IPS-NIHi7 (cell line): ENCODE results near the gene MYO5A.
A peak's percentile ranks its signal among the peaks of the same experiment; 100 is the strongest.
"Not testable (repeated sequence)": the region's sequence is repeated elsewhere in the genome, so short reads cannot be mapped to it uniquely, and the experiment has no call there.

ENCODE experiments used
- DNase-seq: peaks from one replicate; pipeline ENCODE4 v3.0.0; 2012; ENCODE audit warnings: mixed read lengths; ENCODE audit errors: extremely low spot score

MYO5A gene

DNA sequence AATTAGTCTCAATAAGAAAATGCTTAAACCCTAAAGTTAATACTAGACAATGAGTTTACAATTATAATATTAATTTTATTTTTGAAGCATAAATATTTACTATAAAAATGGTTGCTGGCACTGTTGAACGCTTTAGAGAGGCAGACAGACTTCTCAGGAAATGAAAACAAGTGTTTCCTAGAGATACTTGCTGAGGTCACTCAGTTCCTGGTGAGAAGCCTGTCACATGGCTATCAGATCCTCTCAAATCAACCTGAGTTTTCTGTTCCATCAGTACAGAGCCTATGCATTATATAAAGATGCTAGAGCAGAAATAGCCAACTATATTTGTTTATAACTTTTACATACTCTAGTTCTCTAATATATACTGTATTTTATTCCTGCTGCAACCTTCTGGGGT lies 109.2 kb downstream of the MYO5A start:
- DNase-seq: no peak

- no peak for DNase-seq
Observed at GRCh38 chr15:52417957-52418356, 110.7 kb downstream of the MYO5A start.

GRCh38 chr15:52417521-52417920 lies 111.2 kb downstream of the MYO5A start:
- no peak for DNase-seq

DNA sequence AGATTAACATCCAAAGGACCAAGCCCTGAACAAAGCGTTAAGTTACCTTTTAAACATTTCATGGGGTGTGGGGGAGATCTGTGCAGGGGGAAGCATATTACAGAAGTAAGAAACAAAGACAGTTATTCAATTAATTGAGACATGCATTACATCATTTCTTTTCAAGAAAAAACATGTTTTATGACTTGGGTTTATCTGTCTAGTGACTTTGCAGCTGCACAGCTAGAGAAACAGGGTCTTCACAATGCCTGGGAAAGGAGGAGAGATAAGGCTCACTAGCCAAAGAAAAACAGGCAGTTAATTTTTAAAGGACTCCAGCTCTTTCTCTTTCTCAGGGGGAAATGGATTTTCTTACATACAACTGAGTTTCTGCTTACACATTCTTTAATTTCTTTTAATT lies 112.1 kb downstream of the MYO5A start:
- not testable (repeated sequence) for DNase-seq

DNA sequence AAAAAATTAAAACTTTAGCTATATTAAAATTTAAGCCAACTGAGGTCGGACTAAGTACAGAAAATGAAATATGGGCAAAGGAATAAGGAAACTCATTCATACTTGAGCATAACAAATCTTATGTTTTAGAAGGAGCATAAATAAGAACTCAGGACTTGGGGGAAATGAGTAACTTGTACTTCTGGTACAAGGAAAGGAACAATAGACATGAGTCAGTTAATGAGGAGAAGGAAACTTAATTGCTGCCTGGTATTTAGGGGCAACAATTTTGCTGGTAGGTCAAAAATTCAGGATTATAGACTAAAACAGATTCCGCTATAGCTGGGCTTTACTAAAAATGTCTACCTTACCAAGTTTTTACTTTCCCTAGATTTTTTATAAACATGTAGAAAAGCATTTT lies 113.1 kb downstream of the MYO5A start:
- DNase-seq: no peak

DNA sequence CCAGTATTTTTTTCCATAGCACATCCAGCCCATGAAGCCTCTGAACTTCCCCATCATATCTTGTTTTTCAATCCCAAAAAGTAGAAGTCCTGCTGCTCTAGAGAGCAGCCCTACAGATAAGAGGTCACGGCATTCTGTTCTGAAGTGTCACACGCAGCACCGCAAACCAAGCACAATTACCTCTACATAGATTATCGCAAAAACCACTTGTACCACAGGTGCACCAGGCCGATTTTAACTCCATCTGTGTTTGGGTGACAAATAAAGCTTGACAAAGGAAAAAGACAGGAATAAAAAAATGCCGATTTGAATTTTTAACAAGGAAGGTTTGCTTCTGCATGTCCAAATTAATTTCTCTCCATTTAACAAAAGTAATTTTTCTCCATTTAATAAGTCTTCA lies 113.7 kb downstream of the MYO5A start:
- no peak for DNase-seq

GRCh38 chr15:52408823-52409222 lies 119.9 kb downstream of the MYO5A start:
- no peak for DNase-seq

DNA sequence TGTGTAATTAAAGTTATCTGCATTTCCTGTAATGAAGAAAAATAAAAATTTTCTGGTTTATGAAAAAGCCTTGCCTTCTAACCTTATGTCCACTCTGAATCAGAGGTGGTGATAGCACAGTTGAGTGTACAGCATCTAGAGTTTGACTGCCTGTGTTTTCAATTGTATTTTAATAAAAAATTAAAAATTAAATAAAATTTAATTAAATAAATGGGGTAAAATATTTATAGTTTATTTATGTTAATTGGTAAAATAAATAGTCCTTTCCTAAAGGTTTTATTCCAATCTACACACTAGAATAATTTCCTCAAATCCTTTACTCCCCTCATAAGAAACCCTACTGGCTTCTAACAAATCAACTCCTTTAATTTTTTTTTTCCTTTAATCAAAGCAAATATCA lies 121.3 kb downstream of the MYO5A start:
- no peak for DNase-seq

GRCh38 chr15:52406601-52407000 lies 122.1 kb downstream of the MYO5A start:
- no peak for DNase-seq

DNA sequence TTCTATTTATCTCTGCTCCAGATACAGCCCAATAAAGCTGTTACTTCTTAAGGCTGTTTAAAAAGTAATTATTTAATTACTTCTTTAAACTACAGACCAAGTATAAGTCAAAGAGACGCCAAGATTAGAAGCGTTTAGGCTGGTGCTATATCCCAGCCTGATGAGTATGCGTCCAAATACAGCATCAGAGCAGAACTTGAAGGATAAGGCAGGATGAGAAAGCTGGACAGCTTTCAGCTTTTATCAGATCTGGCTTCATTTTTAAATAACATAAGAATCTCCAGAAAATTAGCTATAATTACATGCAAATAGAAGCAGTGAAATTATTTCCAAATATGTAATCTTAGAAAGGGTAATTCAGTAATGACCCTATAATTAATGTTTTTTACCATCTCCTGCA lies 122.8 kb downstream of the MYO5A start:
- DNase-seq: no peak

DNA sequence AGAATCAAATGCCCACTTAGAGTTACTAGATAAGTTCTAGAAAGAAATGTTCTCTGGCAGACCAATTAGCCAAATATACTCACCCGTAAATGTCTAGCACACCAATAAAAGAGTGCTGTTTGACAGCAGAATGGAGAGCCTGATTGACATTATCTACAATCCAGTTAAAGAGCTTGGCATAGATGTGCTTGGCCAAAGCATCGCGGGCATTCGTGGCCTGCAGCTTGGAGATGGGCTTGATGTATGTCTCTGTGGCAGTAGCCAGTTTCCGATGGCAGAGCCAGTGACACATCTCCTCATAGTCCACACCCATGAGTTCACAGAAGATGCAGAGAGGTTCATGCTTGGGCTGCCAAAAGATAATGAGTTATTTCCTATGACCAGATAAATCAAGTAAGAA lies 131.6 kb downstream of the MYO5A start:
- DNase-seq: no peak

- no peak for DNase-seq
Observed at GRCh38 chr15:52394118-52394517, 134.6 kb downstream of the MYO5A start.

- peak; percentile 68 for DNase-seq
Observed at GRCh38 chr15:52392008-52392687, 136.5 kb downstream of the MYO5A start.

- no peak for DNase-seq
Observed at GRCh38 chr15:52391069-52391468, 137.6 kb downstream of the MYO5A start.

- DNase-seq: no peak
Observed at GRCh38 chr15:52385670-52386069, 143.0 kb downstream of the MYO5A start.

DNA sequence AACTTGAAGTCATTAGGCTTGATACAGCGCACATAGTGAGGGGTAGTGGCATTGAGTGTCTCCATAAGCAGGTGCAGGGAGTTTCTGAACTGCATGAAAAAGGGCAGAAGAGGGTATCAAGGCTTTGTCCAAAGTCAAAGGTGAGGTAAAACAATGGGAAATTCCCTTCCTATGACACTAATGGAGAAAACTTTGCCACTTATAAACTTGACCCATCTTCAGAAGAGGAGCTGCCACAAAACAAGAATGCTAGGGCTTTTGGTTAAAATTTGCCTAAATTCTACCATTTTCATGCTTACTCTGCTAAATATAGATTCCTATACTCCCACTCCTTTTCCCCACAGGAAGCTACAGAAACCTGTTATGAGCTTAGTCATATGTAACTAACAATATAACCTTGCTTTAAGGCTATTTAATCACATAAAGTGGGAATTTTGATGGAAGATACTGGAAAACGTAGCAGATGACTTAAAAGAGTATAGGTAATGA lies 145.5 kb downstream of the MYO5A start:
- DNase-seq: no peak

DNA sequence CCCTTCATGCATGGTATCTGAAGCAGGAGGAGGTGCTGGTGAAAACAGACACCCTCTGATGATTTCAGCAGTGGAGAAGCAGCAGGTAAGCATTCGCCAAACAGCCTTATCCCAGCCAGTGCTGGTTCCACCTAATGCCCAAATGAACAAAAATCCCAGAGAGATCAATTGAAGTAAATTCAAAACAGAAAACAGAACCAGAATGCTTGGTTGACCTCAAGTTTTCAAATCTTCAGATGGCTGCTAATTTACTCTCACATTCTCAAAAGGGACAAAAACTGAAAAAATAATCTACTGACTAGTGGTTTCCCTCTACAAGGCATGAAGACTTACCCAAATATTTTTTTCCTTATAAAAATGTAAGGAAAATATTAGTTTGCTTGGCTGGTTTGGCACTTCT lies 146.0 kb downstream of the MYO5A start:
- no peak for DNase-seq

GRCh38 chr15:52379395-52380106 lies 149.1 kb downstream of the MYO5A start:
- DNase-seq: no peak

- DNase-seq: no peak
Observed at GRCh38 chr15:52378746-52379394, 149.8 kb downstream of the MYO5A start.

- DNase-seq: no peak
Observed at GRCh38 chr15:52370010-52370409, 158.7 kb downstream of the MYO5A start.

- no peak for DNase-seq
Observed at GRCh38 chr15:52369455-52369854, 159.2 kb downstream of the MYO5A start.

DNA sequence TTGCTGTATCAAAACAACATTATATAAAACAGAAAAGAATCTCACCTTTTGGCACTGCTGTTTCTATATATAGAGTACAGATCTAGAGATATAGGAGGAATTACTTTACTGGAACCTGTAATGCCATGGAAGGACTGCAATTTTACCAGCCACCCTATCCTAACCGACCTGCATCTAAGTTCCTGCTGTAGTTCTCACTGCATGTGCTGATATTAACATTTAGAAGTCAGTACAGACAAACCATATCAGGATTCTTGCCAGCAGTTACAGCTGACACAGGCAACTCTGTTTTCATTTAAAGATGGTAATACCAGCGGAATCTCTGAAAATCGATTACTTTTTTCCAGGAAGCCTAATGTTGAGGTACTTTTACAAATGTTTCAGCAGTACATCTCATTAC lies 159.7 kb downstream of the MYO5A start:
- no peak for DNase-seq

- DNase-seq: no peak
Observed at GRCh38 chr15:52368402-52368801, 160.3 kb downstream of the MYO5A start.
